ENCODE results near the gene ARIH2. TPM values are rescaled to one million over a fixed set of nuclear protein-coding genes. Genes with fewer than 3 reads are reported as not detected.

ARIH2 gene
- total RNA-seq, 1 donor from 2014 or later: 59.4 TPM

GRCh38 chr3:48980295-48980694 lies 61.7 kb downstream of the ARIH2 start:
- intact Hi-C loops (cut with DNase I): no loop called here
- Histone ChIP-seq H3K36me3 (peaks cover 6 to 86% of the 10 kb centered on the region in 2 donors), H3K27ac (no peak overlapping the region), H3K4me1 (no peaks in the 10 kb centered on the region), H3K4me3 (no peak overlapping the region), H3K27me3 (no peaks in the 10 kb centered on the region), H3K9me3 (no peaks in the 10 kb centered on the region)
- DNase-seq (ENCODE audit: extremely low spot score in 2 of 2): no peak
- TF ChIP-seq POLR2A (IDR thresholded peaks at IDR 0.05) (no peak), POLR2AphosphoS5 (IDR thresholded peaks at IDR 0.05; ENCODE audit: insufficient read depth in 1 of 2, low read depth in 1 of 2) (no peak)
- TF ChIP-seq, protein P1, sequence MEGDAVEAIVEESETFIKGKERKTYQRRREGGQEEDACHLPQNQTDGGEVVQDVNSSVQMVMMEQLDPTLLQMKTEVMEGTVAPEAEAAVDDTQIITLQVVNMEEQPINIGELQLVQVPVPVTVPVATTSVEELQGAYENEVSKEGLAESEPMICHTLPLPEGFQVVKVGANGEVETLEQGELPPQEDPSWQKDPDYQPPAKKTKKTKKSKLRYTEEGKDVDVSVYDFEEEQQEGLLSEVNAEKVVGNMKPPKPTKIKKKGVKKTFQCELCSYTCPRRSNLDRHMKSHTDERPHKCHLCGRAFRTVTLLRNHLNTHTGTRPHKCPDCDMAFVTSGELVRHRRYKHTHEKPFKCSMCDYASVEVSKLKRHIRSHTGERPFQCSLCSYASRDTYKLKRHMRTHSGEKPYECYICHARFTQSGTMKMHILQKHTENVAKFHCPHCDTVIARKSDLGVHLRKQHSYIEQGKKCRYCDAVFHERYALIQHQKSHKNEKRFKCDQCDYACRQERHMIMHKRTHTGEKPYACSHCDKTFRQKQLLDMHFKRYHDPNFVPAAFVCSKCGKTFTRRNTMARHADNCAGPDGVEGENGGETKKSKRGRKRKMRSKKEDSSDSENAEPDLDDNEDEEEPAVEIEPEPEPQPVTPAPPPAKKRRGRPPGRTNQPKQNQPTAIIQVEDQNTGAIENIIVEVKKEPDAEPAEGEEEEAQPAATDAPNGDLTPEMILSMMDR (IDR thresholded peaks at IDR 0.05): no peak

DNA sequence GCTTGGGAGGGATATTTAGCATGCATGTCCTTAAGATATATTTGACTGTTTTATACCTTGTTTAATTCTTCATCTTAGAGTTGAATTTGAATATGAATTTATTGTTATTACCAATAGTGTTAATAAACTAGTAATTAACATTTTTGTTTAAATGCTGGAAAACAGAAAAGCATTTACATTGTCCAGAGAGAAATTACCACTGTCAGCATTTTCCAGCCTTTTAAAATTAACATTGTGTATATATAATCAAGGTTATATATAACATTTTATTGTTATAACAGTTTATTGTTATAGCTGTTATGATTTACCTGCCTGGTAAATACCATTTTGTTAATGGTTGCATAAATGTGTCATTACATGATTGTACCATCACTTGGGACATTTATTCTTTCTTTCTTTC lies 63.4 kb downstream of the ARIH2 start:
- peaks cover 6 to 69% of the 10 kb centered on the region in 2 donors for H3K36me3 ChIP-seq
- TF ChIP-seq POLR2AphosphoS5 (IDR thresholded peaks at IDR 0.05; ENCODE audit: insufficient read depth in 1 of 2, low read depth in 1 of 2): no peak
- TF ChIP-seq, protein P1 (IDR thresholded peaks at IDR 0.05): no peak
- no peak for TF ChIP-seq POLR2A (IDR thresholded peaks at IDR 0.05)
- intact Hi-C loops (cut with DNase I): no loop called here

GRCh38 chr3:48982686-48983085 lies 64.0 kb downstream of the ARIH2 start:
- no peaks in the 10 kb centered on the region for H3K27me3 ChIP-seq
- intact Hi-C loops (cut with DNase I): no loop called here

More for the DNA sequence above, 63.4 kb downstream of the ARIH2 start:
- no peaks in the 10 kb centered on the region for H3K4me1 ChIP-seq
- no peak overlapping the region for H3K4me3 ChIP-seq
- no peak overlapping the region for H3K27ac ChIP-seq
- no peak for DNase-seq (ENCODE audit: extremely low spot score in 2 of 2)
- H3K27me3 ChIP-seq: no peaks in the 10 kb centered on the region
- no peaks in the 10 kb centered on the region for H3K9me3 ChIP-seq

GRCh38 chr3:48983096-48983495 lies 64.5 kb downstream of the ARIH2 start:
- intact Hi-C loops (cut with DNase I): no loop called here
- DNase-seq (ENCODE audit: extremely low spot score in 2 of 2): no peak
- no peaks in the 10 kb centered on the region for H3K27me3 ChIP-seq
- H3K27ac ChIP-seq: no peak overlapping the region
- H3K36me3 ChIP-seq: peaks cover 6 to 59% of the 10 kb centered on the region in 2 donors
- no peak overlapping the region for H3K4me3 ChIP-seq
- no peak for TF ChIP-seq POLR2AphosphoS5 (IDR thresholded peaks at IDR 0.05; ENCODE audit: insufficient read depth in 1 of 2, low read depth in 1 of 2)
- no peak for TF ChIP-seq POLR2A (IDR thresholded peaks at IDR 0.05)
- TF ChIP-seq, protein P1 (IDR thresholded peaks at IDR 0.05): no peak
- no peaks in the 10 kb centered on the region for H3K4me1 ChIP-seq
- H3K9me3 ChIP-seq: no peaks in the 10 kb centered on the region

More at GRCh38 chr3:48982686-48983085, 64.0 kb downstream of the ARIH2 start:
- DNase-seq (ENCODE audit: extremely low spot score in 2 of 2): no peak
- H3K27ac ChIP-seq: no peak overlapping the region
- peaks cover 6 to 62% of the 10 kb centered on the region in 2 donors for H3K36me3 ChIP-seq
- TF ChIP-seq POLR2AphosphoS5 (IDR thresholded peaks at IDR 0.05; ENCODE audit: insufficient read depth in 1 of 2, low read depth in 1 of 2) (no peak), POLR2A (IDR thresholded peaks at IDR 0.05) (no peak)
- TF ChIP-seq, protein P1 (IDR thresholded peaks at IDR 0.05): no peak
- no peaks in the 10 kb centered on the region for H3K4me1 ChIP-seq
- no peak overlapping the region for H3K4me3 ChIP-seq
- no peaks in the 10 kb centered on the region for H3K9me3 ChIP-seq

DNA sequence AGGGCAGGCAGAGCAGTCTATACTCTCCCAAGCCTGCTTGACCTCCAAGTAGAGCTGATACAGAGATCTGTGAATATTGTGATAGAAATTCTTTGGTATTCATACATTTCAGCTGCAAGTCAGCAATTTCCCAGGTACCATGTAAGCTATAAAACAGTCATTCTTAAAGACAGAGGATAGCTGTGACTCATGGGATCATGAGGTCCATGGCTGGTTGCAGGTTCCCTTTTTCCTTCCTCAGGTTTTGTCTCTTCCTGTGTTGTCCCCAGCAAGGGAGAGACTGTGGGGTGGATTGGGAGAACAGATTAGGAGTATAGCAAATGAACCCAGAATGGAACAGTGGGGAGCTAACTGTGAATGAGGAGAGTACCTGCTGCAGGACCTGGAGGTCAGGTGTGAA lies 66.0 kb downstream of the ARIH2 start:
- TF ChIP-seq POLR2A (IDR thresholded peaks at IDR 0.05) (no peak), POLR2AphosphoS5 (IDR thresholded peaks at IDR 0.05; ENCODE audit: insufficient read depth in 1 of 2, low read depth in 1 of 2) (no peak)
- TF ChIP-seq, protein P1 (IDR thresholded peaks at IDR 0.05): no peak
- Histone ChIP-seq H3K4me1 (peaks cover 12% of the 10 kb centered on the region), H3K36me3 (peaks cover 6 to 48% of the 10 kb centered on the region in 2 donors), H3K9me3 (no peaks in the 10 kb centered on the region), H3K4me3 (no peak overlapping the region), H3K27ac (no peak overlapping the region), H3K27me3 (no peaks in the 10 kb centered on the region)
- intact Hi-C loops (cut with DNase I): no loop called here
- no peak for DNase-seq (ENCODE audit: extremely low spot score in 2 of 2)
